H7 (cell line): ENCODE results near the gene BBS1. TPM values are rescaled to one million over a fixed set of nuclear protein-coding genes. Genes with fewer than 3 reads are reported as not detected.

Experiments used
- DNase-seq: peaks from one replicate; pipeline ENCODE4 v3.0.0; 2012
- H3K27me3 ChIP-seq: 2 replicates; pipeline ENCODE4 v1.6.0; 2011; ENCODE audit warnings: mild to moderate bottlenecking, low read length; ENCODE audit not compliant: control insufficient read depth, insufficient read depth
- H3K36me3 ChIP-seq: replicated peaks from 2 replicates; pipeline ENCODE4 v1.5.1; 2011; ENCODE audit warnings: low read length; ENCODE audit not compliant: control insufficient read depth, insufficient read depth
- H3K4me3 ChIP-seq: 2 replicates; pipeline ENCODE4 v1.5.1; 2011; ENCODE audit warnings: low read depth, mild to moderate bottlenecking, control low read depth, low read length, moderate library complexity; ENCODE audit not compliant: insufficient read depth
- total RNA-seq: library from RNA; depleted of rRNA; stranded (reverse); fragments of >200 nt; shearing (Covaris generic); gene quantifications from 2 replicates; pipeline ENCODE4 v1.2.3, GENCODE V29; 2014

BBS1 gene
- total RNA-seq, 1 experiment from 2014 or later: 25.4 TPM

DNA sequence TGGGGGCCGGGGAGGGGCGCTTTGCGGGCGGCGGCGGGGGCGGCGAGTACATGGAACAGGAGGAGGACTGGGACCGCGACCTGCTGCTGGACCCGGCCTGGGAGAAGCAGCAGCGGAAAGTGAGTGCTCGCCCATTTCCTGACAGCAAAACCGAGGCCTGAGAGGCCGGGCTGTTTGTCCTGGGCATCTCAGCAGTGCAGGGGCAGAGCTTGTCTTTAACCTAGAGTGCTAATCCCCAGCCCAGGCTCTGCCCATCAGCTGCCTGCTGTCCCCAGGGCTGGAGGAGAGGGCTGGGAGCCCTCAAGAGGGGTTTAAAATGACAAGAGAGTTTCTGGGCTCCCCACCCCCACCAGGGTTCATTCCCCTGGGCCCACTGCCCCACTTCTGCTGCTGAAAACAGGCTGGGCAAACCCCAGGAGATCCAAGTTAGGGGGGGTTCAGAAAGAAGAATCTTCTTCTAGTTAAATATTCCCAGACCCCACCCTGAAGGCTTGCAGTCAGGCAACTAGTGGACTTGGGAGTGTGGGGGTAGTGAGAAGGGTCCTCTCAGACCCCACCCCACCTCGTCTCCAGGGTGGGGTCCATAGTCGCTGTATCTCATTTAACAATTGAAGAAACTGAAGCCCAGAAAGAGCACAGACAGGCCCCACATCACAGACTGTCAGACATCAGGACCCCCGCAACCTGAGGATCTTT is 36.7 kb downstream of the BBS1 start:
- Histone ChIP-seq H3K36me3 (peaks cover 1% of the 10 kb centered on the region), H3K4me3 (peak overlapping the region; percentile 65), H3K27me3 (no peaks in the 10 kb centered on the region)
- DNase-seq: peak; percentile 77

DNA sequence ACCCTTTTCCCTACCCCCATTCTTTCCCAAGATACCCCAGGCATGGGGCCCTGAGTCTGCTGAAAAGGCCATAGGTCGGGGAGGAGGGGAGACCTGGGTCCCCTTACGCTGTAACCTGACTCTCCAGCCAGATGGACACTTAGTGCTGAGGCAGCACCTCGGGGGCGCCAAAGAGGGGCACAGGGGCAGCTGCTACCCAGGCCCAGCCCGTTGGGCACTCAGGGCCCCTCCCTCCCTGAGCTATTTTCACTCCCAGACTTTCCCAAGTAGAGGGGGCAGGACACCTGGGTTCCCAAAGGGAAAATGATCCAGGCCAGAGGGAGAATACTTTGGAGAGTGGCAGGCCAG is 37.2 kb downstream of the BBS1 start:
- Histone ChIP-seq H3K27me3 (no peaks in the 10 kb centered on the region), H3K4me3 (peak overlapping the region; percentile 65), H3K36me3 (peaks cover 1% of the 10 kb centered on the region; the same call in 1 of the 2 replicates)
- DNase-seq: peak; percentile 89

DNA sequence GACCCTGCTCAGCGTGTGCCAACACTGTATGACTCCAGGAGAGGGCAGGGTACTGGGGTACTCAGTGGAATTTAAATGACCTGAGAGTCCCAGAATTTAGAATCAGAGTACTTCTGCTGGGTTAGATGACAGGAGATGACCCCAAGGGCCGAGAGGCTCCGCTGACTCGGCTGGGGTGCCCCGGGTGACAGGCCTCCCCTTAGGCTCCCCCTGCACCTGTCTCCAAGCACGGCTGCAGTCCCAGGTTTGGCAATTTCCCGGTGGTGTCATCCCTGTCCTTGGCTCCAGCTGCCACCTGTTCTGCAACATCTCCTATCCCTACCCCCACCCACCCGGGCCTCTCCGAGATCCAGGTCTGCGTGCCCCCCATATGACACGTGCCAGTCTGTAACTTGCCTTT is 37.6 kb downstream of the BBS1 start:
- Histone ChIP-seq H3K4me3 (no peak overlapping the region), H3K36me3 (peaks cover 1% of the 10 kb centered on the region; the same call in 1 of the 2 replicates), H3K27me3 (no peaks in the 10 kb centered on the region)
- no peak for DNase-seq

DNA sequence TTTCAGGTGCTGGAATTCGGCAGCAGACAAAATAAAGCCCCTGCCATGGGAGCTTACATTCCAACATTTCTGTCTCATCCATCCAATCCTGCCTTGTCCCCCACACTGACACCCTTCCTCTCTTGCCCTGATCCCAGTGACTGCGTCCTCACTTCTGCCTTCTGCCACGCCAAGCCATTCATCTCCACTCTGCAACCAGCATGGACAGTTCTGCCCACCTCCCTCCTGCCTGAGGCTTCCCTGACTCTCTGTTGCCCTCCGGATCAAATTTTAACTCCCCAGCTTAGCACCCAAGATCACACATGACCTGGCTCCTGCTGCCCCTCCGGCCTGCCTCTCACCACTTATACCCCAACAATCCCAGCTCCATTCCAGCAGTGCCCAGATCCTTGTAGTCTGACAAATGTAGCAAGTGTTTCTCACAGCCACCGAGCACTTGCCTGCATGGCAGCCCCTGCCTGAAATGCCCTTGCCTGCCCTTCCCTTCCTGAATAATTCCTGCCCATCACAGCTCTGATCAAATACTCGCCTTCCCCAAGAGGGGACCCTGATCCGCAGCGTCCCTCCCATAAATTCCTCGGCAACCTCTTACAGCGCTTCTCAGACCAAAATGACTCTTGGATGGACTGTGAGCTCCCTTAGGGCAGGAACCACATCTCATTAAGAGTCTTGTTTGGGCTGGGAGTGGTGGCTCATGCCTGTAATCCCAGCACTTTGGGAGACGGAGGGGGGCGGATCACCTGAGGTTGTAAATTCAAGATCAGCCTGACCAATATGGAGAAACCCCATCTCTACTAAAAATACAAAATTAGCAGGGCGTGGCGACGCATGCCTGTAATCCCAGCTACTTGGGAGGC is 38.6 kb downstream of the BBS1 start:
- peaks cover 1% of the 10 kb centered on the region for H3K36me3 ChIP-seq
- H3K4me3 ChIP-seq: no peak overlapping the region
- peak; percentile 41 for DNase-seq

DNA sequence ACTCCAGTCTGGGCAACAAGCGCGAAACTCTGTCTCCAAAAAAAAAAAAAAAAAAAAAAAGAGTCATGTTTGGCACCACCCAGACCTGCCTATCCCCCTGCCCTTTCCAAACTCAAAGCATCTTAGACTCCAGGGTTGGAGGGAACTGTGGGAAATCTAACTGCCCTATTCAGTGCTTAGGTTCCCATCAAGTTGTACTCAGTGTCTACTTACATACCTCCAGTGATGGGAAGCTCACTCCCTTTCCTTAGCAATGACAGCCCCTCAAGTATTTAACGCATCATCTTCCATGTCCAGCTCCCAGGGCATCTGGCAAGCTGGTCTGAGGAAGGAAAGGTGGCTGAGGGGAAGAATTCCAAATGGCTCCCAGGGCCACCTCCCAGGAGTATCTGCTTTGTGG is 39.3 kb downstream of the BBS1 start:
- DNase-seq: no peak
- H3K36me3 ChIP-seq: peaks cover 1% of the 10 kb centered on the region
- H3K4me3 ChIP-seq: no peak overlapping the region
- no peaks in the 10 kb centered on the region for H3K27me3 ChIP-seq

More for the DNA sequence above, 38.6 kb downstream of the BBS1 start:
- H3K27me3 ChIP-seq: no peaks in the 10 kb centered on the region

DNA sequence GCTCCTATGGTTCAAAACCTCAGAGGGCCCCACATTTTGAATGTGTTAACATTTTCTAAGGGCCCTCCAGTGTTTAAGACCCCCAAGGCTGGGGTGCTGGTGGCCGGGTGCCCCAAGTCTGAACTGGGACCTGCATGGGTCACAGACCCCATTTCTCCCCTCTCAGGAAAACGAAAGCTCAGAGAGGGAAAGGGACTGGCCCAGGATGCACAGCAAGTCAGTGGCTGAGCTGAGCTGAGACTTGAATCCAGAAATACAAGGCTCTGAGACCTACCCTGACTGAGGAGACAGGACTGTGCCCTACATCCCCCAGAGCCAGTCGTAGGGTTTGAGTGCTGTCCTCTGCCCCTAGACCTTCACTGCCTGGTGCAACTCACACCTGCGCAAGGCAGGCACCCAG is 40.5 kb downstream of the BBS1 start:
- DNase-seq: no peak
- H3K27me3 ChIP-seq: no peaks in the 10 kb centered on the region
- H3K4me3 ChIP-seq: no peak overlapping the region
- peaks cover 2% of the 10 kb centered on the region for H3K36me3 ChIP-seq

DNA sequence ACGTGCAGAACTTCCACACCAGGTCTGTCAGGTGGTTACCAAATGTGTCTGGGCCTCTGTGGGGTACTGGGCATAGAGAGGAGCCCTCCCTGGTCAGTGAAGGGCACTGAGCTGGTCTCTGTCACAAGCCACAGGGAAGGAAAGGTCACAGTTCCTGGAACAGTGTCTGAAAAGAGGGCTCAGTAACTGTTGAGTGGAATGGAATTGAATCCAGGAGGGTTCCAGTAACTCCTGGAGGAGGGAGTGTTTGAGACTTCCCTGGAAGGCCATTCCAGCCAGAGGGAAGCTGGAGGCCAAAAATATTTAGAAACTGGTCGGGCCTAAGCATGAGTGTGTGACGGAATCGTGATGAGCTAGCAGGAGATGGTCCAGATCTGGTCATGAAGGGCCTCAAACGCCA is 44.2 kb downstream of the BBS1 start:
- no peaks in the 10 kb centered on the region for H3K27me3 ChIP-seq
- H3K36me3 ChIP-seq: peaks cover 12% of the 10 kb centered on the region
- no peak overlapping the region for H3K4me3 ChIP-seq
- no peak for DNase-seq

DNA sequence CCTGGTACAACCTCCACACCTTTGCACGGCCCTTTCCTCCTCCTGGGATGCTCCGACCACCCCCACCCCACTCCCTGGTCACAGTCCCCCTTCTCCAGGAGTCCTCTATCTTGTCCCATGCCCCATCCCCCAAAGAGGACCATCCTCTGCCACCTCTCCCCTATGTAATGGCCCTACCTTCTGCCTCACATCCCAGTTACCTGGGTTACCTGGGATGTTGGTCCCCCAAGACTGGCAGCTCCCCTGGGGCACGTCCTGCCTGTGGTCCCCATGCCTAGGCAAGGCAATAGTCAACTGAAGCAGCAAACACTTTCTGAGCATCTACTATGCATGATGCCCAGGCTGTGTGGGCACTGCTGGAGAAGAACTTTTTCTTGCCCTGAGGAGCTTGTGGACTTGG is 45.0 kb downstream of the BBS1 start:
- no peaks in the 10 kb centered on the region for H3K27me3 ChIP-seq
- peaks cover 14% of the 10 kb centered on the region for H3K36me3 ChIP-seq
- no peak overlapping the region for H3K4me3 ChIP-seq
- DNase-seq: no peak

DNA sequence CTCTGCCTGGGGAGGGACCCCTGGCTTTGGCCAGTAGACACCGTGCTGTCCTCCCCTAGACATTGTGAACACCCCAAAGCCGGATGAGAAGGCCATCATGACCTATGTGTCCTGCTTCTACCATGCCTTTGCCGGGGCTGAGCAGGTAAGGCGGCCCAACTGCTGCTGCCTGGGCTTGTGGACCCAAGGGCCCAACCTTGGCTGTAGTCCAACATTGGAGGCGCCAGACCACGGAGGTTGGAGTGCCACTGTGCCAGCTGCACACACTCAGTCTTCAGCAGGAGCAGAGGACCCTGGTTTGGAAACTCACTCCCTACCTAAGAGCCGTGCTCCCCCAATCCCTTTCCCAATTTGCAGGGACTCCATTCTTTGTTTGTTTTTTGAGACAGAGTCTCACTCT is 45.7 kb downstream of the BBS1 start:
- Histone ChIP-seq H3K4me3 (no peak overlapping the region), H3K27me3 (no peaks in the 10 kb centered on the region), H3K36me3 (peaks cover 16% of the 10 kb centered on the region)
- no peak for DNase-seq

DNA sequence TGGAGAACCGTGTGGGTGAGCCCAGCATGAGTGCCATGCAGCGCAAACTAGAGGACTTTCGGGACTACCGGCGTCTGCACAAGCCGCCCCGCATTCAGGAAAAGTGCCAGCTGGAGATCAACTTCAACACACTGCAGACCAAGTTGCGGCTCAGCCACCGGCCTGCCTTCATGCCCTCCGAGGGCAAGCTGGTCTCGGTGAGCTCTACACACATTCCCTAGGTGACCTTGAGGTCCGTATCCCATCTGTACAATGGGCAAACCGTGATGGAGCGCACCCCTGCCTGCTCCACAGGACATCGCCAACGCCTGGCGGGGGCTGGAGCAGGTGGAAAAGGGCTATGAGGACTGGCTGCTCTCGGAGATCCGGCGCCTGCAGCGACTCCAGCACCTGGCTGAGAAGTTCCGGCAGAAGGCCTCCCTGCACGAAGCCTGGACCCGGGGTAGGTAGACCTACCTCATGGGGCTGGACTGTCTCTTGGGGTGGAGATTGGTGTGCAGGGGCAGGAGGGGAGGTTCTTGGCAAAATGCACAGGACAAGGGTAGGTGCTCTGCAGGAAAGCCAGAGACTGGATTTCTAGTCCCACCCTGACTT is 47.4 kb downstream of the BBS1 start:
- peak; percentile 38 for DNase-seq
- H3K27me3 ChIP-seq: no peaks in the 10 kb centered on the region
- peaks cover 22% of the 10 kb centered on the region for H3K36me3 ChIP-seq

DNA sequence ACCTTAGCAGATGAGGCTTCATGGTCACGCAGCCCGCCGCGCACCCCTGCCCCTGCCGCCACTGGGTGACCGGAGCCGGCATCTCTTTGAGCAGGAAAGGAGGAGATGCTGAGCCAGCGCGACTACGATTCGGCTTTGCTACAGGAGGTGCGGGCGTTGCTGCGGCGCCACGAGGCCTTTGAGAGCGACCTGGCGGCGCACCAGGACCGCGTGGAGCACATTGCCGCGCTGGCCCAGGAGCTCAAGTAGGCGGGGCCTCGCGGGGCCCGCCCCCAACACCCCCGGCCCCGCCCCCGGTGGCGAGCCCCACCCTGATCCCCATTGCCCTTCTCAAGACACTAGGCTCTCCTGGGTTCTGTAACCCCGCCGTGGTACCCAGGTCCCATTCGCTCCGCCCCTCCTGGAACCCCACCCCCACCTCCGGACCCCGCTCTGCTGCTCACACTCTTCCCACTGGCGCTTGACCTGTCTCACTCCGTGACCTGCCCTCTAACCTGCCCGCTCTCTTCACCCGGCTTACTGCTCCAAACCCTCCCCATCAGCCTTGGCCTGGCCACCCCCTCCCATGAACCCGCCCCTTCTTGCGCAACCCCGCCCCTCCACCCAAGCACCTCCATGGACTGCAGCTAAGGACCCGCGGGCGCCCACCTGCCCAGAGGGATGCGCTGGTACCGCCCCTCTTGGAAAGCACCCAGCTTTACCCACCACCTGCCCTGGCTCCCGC is 48.9 kb downstream of the BBS1 start:
- H3K36me3 ChIP-seq: peaks cover 22% of the 10 kb centered on the region
- no peak overlapping the region for H3K4me3 ChIP-seq
- peak; percentile 96 for DNase-seq
- no peaks in the 10 kb centered on the region for H3K27me3 ChIP-seq

More for the DNA sequence above, 47.4 kb downstream of the BBS1 start:
- H3K4me3 ChIP-seq: no peak overlapping the region

DNA sequence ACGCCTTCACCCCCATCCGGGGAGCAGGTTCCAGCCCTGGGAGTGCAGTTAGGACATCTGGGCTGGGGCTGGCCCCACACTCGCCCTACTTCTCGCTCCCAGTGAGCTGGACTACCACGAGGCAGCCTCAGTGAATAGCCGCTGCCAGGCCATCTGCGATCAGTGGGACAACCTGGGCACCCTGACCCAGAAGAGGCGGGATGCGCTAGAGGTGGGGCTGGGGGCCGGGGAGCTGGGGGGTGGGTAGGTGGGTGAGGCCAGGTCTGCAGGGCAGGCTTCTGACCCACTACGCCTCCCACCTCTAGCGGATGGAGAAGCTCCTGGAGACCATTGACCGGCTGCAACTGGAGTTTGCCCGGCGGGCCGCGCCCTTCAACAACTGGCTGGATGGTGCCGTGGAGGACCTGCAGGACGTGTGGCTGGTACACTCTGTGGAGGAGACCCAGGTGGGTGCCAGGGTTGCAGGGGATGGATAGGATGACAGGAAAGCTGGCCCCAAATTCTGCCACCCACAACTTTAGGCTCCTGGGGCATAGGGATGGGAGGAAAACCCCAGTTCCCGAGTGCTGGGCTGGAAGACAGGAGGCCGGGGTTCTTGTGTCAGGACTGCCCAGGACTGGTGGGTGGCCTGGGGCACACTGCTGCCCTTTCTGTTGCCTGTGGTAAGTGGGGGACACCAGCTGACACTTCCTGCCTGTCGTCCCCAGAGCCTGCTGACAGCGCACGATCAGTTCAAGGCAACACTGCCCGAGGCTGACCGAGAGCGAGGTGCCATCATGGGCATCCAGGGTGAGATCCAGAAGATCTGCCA is 49.6 kb downstream of the BBS1 start:
- peaks cover 22% of the 10 kb centered on the region for H3K36me3 ChIP-seq

DNA sequence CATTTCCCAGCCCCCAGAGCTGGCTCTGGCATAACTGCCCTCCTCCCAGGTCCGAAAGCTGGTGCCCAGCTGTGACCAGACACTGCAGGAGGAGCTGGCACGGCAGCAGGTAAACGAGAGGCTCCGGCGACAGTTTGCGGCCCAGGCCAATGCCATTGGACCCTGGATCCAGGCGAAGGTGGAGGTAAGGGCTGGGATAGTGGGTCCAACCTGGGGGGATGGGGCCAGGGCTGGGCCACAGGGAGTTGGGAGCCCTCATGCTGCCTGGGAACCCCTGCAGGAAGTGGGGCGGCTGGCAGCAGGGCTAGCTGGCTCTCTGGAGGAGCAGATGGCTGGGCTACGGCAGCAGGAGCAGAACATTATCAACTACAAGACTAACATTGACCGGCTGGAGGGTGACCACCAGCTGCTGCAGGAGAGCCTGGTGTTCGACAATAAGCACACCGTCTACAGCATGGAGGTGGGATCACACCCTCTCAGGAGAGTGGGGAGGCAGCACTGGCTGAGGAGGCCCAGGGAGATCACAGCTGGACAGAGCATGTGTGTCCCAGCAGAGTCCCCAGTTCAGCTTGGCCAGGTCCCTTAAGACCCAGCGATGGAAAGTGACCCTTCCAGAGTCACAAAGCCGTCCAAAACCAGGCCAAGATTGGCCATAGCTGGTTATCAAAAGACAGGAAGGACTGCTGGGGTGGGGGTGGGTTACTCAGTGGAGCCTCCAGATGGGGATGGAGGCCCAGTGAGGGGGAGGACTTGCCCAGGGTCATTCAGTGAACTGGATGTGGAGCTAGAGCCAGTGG is 50.9 kb downstream of the BBS1 start:
- DNase-seq: peak; percentile 44
- H3K36me3 ChIP-seq: peaks cover 19% of the 10 kb centered on the region
- H3K27me3 ChIP-seq: no peaks in the 10 kb centered on the region
- no peak overlapping the region for H3K4me3 ChIP-seq

More for the DNA sequence above, 49.6 kb downstream of the BBS1 start:
- no peak for DNase-seq
- H3K4me3 ChIP-seq: no peak overlapping the region
- no peaks in the 10 kb centered on the region for H3K27me3 ChIP-seq
